GM12864 (cell line): ENCODE measurements around the gene AFG3L2.

Source experiments
- DNase-seq: peaks from one replicate; pipeline ENCODE4 v3.0.0-alpha.2; 2011; ENCODE audit warnings: low read depth
- H3K4me3 ChIP-seq: 2 replicates; pipeline ENCODE4 v1.5.1; 2011; ENCODE audit warnings: mild to moderate bottlenecking, low read depth, low read length, control low read depth
- CTCF ChIP-seq: IDR thresholded peaks from 2 replicates; pipeline ENCODE4 v1.5.1; 2011; ENCODE audit warnings: low read depth, mild to moderate bottlenecking, moderate library complexity, low read length, control low read depth, inconsistent platforms; ENCODE audit errors: missing control alignments

Gene AFG3L2

GRCh38 chr18:12307701-12308385 is 69.2 kb downstream of the AFG3L2 start, which contains the start of gene TUBB6:
TUBB6 (plus strand) TSS chr18:12308241; CDS start chr18:12308293, 52 bp downstream.
- TF ChIP-seq CTCF = no peak
- peak within 1 kb of the TSS; percentile 50 for H3K4me3 ChIP-seq
- no peak for DNase-seq

GRCh38 chr18:12306752-12307700 is 70.0 kb downstream of the AFG3L2 start:
- TF ChIP-seq CTCF = no peak
- DNase-seq = no peak
- H3K4me3 ChIP-seq = no peak overlapping the region

GRCh38 chr18:12305930-12306629 is 70.9 kb downstream of the AFG3L2 start:
- TF ChIP-seq CTCF = no peak
- no peak for DNase-seq
- no peak overlapping the region for H3K4me3 ChIP-seq

GRCh38 chr18:12305211-12305610 is 71.8 kb downstream of the AFG3L2 start:
- no peak for DNase-seq
- TF ChIP-seq CTCF = no peak
- H3K4me3 ChIP-seq = no peak overlapping the region

- no peak for TF ChIP-seq CTCF
- DNase-seq = no peak
- no peak overlapping the region for H3K4me3 ChIP-seq
Observed at GRCh38 chr18:12304351-12305210, 72.4 kb downstream of the AFG3L2 start.
